Muscle of back (tissue), 11 donors: ENCODE results near the gene EZH1. TPM values are rescaled to one million over a fixed set of nuclear protein-coding genes. Genes with fewer than 3 reads are reported as not detected.

Experiments
- DNase-seq, 3 donors: peaks; one replicate each; pipeline versions ENCODE4 v3.0.0 to v3.0.0-alpha.2; 2013
- polyA plus RNA-seq, 10 donors: library from polyadenylated mRNA; unstranded; fragments of 120-200 nt; gene quantifications; one replicate each; pipeline ENCODE4 v1.2.1, GENCODE V29; 2013; ENCODE audit not compliant: insufficient read length in 10 of 10

Gene EZH1
- polyA plus RNA-seq, 10 donors: 15.5 to 31.4 (median 19.0) TPM

- DNase-seq: no peak
Observed at GRCh38 chr17:42723636-42724035, 21.2 kb downstream of the EZH1 start.

GRCh38 chr17:42720996-42721583 is 23.8 kb downstream of the EZH1 start:
- DNase-seq: peak; percentile 57 to 80 (median 71)

- no peak for DNase-seq
Observed at GRCh38 chr17:42709561-42709960, 35.3 kb downstream of the EZH1 start.

GRCh38 chr17:42708588-42708987 is 36.3 kb downstream of the EZH1 start:
- no peak for DNase-seq

- no peak for DNase-seq
Observed at GRCh38 chr17:42706732-42707131, 38.1 kb downstream of the EZH1 start.

GRCh38 chr17:42704837-42705494 is 39.9 kb downstream of the EZH1 start:
- DNase-seq: no peak

- DNase-seq: no peak
Observed at GRCh38 chr17:42704490-42704836, 40.4 kb downstream of the EZH1 start.

GRCh38 chr17:42702446-42702845 is 42.4 kb downstream of the EZH1 start:
- no peak for DNase-seq

GRCh38 chr17:42700586-42701289 is 44.1 kb downstream of the EZH1 start:
- DNase-seq: no peak

- DNase-seq: no peak
Observed at GRCh38 chr17:42699415-42699740, 45.5 kb downstream of the EZH1 start.

GRCh38 chr17:42698736-42699414 is 46.0 kb downstream of the EZH1 start:
- peak in 2 of 3 donors; percentile 40 to 70 for DNase-seq

GRCh38 chr17:42697108-42697811 is 47.6 kb downstream of the EZH1 start:
- DNase-seq: no peak

GRCh38 chr17:42695500-42695899 is 49.3 kb downstream of the EZH1 start:
- no peak for DNase-seq

- no peak for DNase-seq
Observed at GRCh38 chr17:42694524-42694923, 50.3 kb downstream of the EZH1 start.

- no peak for DNase-seq
Observed at GRCh38 chr17:42692489-42692888, 52.4 kb downstream of the EZH1 start.

GRCh38 chr17:42691021-42691545 is 53.8 kb downstream of the EZH1 start:
- DNase-seq: no peak

GRCh38 chr17:42690596-42690995 is 54.2 kb downstream of the EZH1 start:
- DNase-seq: no peak

- no peak for DNase-seq
Observed at GRCh38 chr17:42687707-42688320, 57.0 kb downstream of the EZH1 start.

GRCh38 chr17:42686520-42687128 is 58.2 kb downstream of the EZH1 start:
- DNase-seq: no peak

GRCh38 chr17:42685831-42686230 is 59.0 kb downstream of the EZH1 start:
- DNase-seq: no peak

- no peak for DNase-seq
Observed at GRCh38 chr17:42684929-42685556, 59.8 kb downstream of the EZH1 start.
